Aorta (tissue), 5 donors: Measurements from ENCODE around the gene FAM131C. TPM values are rescaled to one million over a fixed set of nuclear protein-coding genes. Genes with fewer than 3 reads are reported as not detected.
A peak's percentile ranks its signal among the peaks of the same experiment; 100 is the strongest.

Experiments used
- ATAC-seq: fragments of 200-7000 bp; cut with Tn5 transposase; one replicate; pipeline ENCODE4 v1.9.1; 2022; ENCODE audit warnings: moderate library complexity; ENCODE audit not compliant: low FRiP score
- DNase-seq, 2 donors: peaks; one replicate each; pipeline ENCODE4 v3.0.0-alpha.2; 2020
- H3K27ac ChIP-seq, 2 donors: one replicate each; pipeline ENCODE4 v1.5.1; 2013; ENCODE audit warnings: low read length in 2 of 2, mild to moderate bottlenecking in 2 of 2, moderate library complexity in 2 of 2, control low read depth in 1 of 2, inconsistent platforms in 1 of 2, low read depth in 1 of 2
- H3K27me3 ChIP-seq, 2 donors: one replicate each; pipeline ENCODE4 v1.6.1; 2013; ENCODE audit warnings: control low read depth in 1 of 2, low read length in 1 of 2, mild to moderate bottlenecking in 1 of 2, moderate library complexity in 1 of 2; ENCODE audit not compliant: insufficient read depth in 2 of 2, control insufficient read depth in 1 of 2
- H3K36me3 ChIP-seq, 2 donors: one replicate each; pipeline ENCODE4 v1.6.1; 2013; ENCODE audit warnings: control low read depth in 1 of 2, low read length in 1 of 2, mild to moderate bottlenecking in 1 of 2; ENCODE audit not compliant: insufficient read depth in 2 of 2, control insufficient read depth in 1 of 2
- H3K4me1 ChIP-seq, 2 donors: one replicate each; pipeline ENCODE4 v1.6.1; 2013; ENCODE audit warnings: low read length in 2 of 2, control low read depth in 1 of 2, mild to moderate bottlenecking in 1 of 2, moderate library complexity in 1 of 2; ENCODE audit not compliant: insufficient read depth in 2 of 2, control insufficient read depth in 1 of 2
- H3K4me3 ChIP-seq, 2 donors: one replicate each; pipeline ENCODE4 v1.5.1; 2013; ENCODE audit warnings: low read length in 2 of 2, control low read depth in 1 of 2, mild to moderate bottlenecking in 1 of 2
- H3K9me3 ChIP-seq: one replicate; pipeline ENCODE4 v1.6.1; 2013; ENCODE audit warnings: mild to moderate bottlenecking, low read length; ENCODE audit not compliant: control insufficient read depth
- WGBS, 2 donors: extraction: QIAGEN DNeasy Blood & Tissue Kit; methylation state at CpG; one replicate each; pipeline ENCODE4 v1.1.7; 2013; 5-methylcytosine and 5-hydroxymethylcytosine counted together
- intact Hi-C, 2 donors: fragments of 100-400 bp; cut with DNase I; formaldehyde crosslinking; loops; one replicate each; pipeline versions ENCODE4 v1.14.2 to v1.15.0; 2022
- polyA plus RNA-seq, 2 donors: library from polyadenylated mRNA; stranded (reverse); fragments of 200-250 nt; gene quantifications; one replicate each; pipeline ENCODE4 v1.2.3, GENCODE V29; 2013
- total RNA-seq, 2 donors: library from RNA; stranded (reverse); fragmentation: NEBNext Ultra II Directional; extraction: Animal tissue kit (Norgen Biotek cat#: 25700); gene quantifications; one replicate each; pipeline ENCODE4 v1.2.1, GENCODE V29; 2021
- donor health status: healthy with polysubstance abuse.
- donor health status: Bipolar disorder and iron deficiency.
- donor health status: DM: no; HTN: no; CAD: no.
- donor health status: DM: no; HTN: no; CAD: no.
- donor health status: DM: yes; HTN: yes; CAD: no.

Gene FAM131C
- total and polyA plus RNA-seq, 4 donors, result 0.26 to 0.67 TPM; not detected in 2

- intact Hi-C loops, result loop anchor here (5.0 kb wide), 2 partner anchors 167 to 287 kb away; no protein-coding TSS in a partner anchor
- 42 to 45% methylated on average over 11 of the region's 11 CpGs for WGBS, 2 donors
- Histone ChIP-seq H3K9me3 (no peaks in the 10 kb centered on the region), H3K4me3 (no peak overlapping the region), H3K4me1 (no peaks in the 10 kb centered on the region), H3K27me3 (no peaks in the 10 kb centered on the region), H3K36me3 (no peaks in the 10 kb centered on the region), H3K27ac (no peak overlapping the region)
- ATAC-seq (peak; percentile 30), DNase-seq (peak; percentile 86 to 93)
These were observed 2.0 kb upstream of the FAM131C start for GRCh38 chr1:16075337-16076030.

GRCh38 chr1:16074217-16074616, 766 bp upstream of the FAM131C start:
- WGBS, 2 donors, result 73 to 75% methylated on average over 5 of the region's 5 CpGs
- ATAC-seq (no peak), DNase-seq (no peak)
- Histone ChIP-seq H3K36me3 (no peaks in the 10 kb centered on the region), H3K9me3 (no peaks in the 10 kb centered on the region), H3K4me3 (no peak overlapping the region), H3K27me3 (no peaks in the 10 kb centered on the region), H3K27ac (no peak overlapping the region), H3K4me1 (no peaks in the 10 kb centered on the region)
- intact Hi-C loops, result no loop called here

- H3K27me3 ChIP-seq, result no peaks in the 10 kb centered on the region
- DNase-seq, result no peak
- H3K27ac ChIP-seq, result no peak overlapping the region
- no peaks in the 10 kb centered on the region for H3K4me1 ChIP-seq
- intact Hi-C loops, result no loop called here
- no peaks in the 10 kb centered on the region for H3K9me3 ChIP-seq
- no peak for ATAC-seq
- no peaks in the 10 kb centered on the region for H3K36me3 ChIP-seq
- 13 to 28% methylated on average over 25 to 49 of the region's 49 CpGs for WGBS, 2 donors
- peak overlapping the region in 1 of 2 donors; percentile 31 for H3K4me3 ChIP-seq
These were observed 601 bp downstream of the FAM131C start for GRCh38 chr1:16072616-16073484.

- intact Hi-C loops, result no loop called here
- Histone ChIP-seq H3K9me3 (no peaks in the 10 kb centered on the region), H3K4me1 (no peaks in the 10 kb centered on the region), H3K27ac (no peak overlapping the region), H3K27me3 (no peaks in the 10 kb centered on the region), H3K4me3 (no peak overlapping the region), H3K36me3 (no peaks in the 10 kb centered on the region)
- WGBS, 2 donors, result 88% methylated on average over 5 of the region's 5 CpGs
- DNase-seq (no peak), ATAC-seq (no peak)
These were observed 1.4 kb downstream of the FAM131C start for GRCh38 chr1:16072095-16072494.

- no peak for DNase-seq
- intact Hi-C loops, result no loop called here
- 93 to 98% methylated on average over 6 of the region's 6 CpGs for WGBS, 2 donors
- Histone ChIP-seq H3K9me3 (no peaks in the 10 kb centered on the region), H3K4me3 (no peak overlapping the region), H3K27ac (no peak overlapping the region), H3K4me1 (no peaks in the 10 kb centered on the region), H3K36me3 (no peaks in the 10 kb centered on the region), H3K27me3 (no peaks in the 10 kb centered on the region)
- ATAC-seq, result no peak
These were observed 1.8 kb downstream of the FAM131C start for GRCh38 chr1:16071614-16072013.

GRCh38 chr1:16070640-16071355, 2.7 kb downstream of the FAM131C start:
- H3K4me1 ChIP-seq, result no peaks in the 10 kb centered on the region
- no peak for DNase-seq
- H3K9me3 ChIP-seq, result no peaks in the 10 kb centered on the region
- WGBS, 2 donors, result 93% methylated on average over 9 of the region's 9 CpGs
- no peak overlapping the region for H3K4me3 ChIP-seq
- H3K27me3 ChIP-seq, result no peaks in the 10 kb centered on the region
- no peaks in the 10 kb centered on the region for H3K36me3 ChIP-seq
- no peak overlapping the region for H3K27ac ChIP-seq
- no peak for ATAC-seq
- intact Hi-C loops, result no loop called here

- Histone ChIP-seq H3K4me1 (no peaks in the 10 kb centered on the region), H3K9me3 (no peaks in the 10 kb centered on the region), H3K4me3 (no peak overlapping the region), H3K27me3 (no peaks in the 10 kb centered on the region), H3K27ac (no peak overlapping the region), H3K36me3 (no peaks in the 10 kb centered on the region)
- ATAC-seq (no peak), DNase-seq (no peak)
- intact Hi-C loops, result no loop called here
- WGBS, 2 donors, result 43 to 46% methylated on average over 11 of the region's 11 CpGs
These were observed 4.8 kb downstream of the FAM131C start for GRCh38 chr1:16068356-16069270.

GRCh38 chr1:16067933-16068332, 5.5 kb downstream of the FAM131C start:
- ATAC-seq (no peak), DNase-seq (no peak)
- 35 to 38% methylated on average over 13 of the region's 13 CpGs for WGBS, 2 donors
- Histone ChIP-seq H3K4me3 (no peak overlapping the region), H3K27me3 (no peaks in the 10 kb centered on the region), H3K4me1 (no peaks in the 10 kb centered on the region), H3K36me3 (no peaks in the 10 kb centered on the region), H3K27ac (no peak overlapping the region), H3K9me3 (no peaks in the 10 kb centered on the region)
- intact Hi-C loops, result no loop called here
